ENCODE measurements around the gene LGALS9B. TPM values are rescaled to one million over a fixed set of nuclear protein-coding genes. Genes with fewer than 3 reads are reported as not detected.

LGALS9B gene
- not detected in 5 replicates for total RNA-seq (2022; extraction: Qiagen RNA extraction; ENCODE audit: low read depth)

GRCh38 chr17:20467447-20467846 is at the start of gene LGALS9B:
Gene LGALS9B, minus strand, starts transcription at chr17:20467539. Its CDS starts 69 bp downstream, at chr17:20467470.

Other genes starting within 250 kb of the LGALS9B start
- not detected in 5 replicates for gene CDRT15L2, start 112.2 kb upstream of the LGALS9B start, total RNA-seq (2022; extraction: Qiagen RNA extraction; ENCODE audit: low read depth)

Measured in A549 treated with GW870086 at 1 μM for 4 hours (cell line).